ENCODE data around the gene GPR82. TPM values are rescaled to one million over a fixed set of nuclear protein-coding genes. Genes with fewer than 3 reads are reported as not detected.
A peak's percentile ranks its signal among the peaks of the same experiment; 100 is the strongest.

Gene GPR82
- polyA plus RNA-seq, 3 donors: 0.40 to 2.0 (median 0.67) TPM

GRCh38 chrX:41732260-41732659 is 8.3 kb downstream of the GPR82 start:
- Histone ChIP-seq H3K27ac (ENCODE audit: low read depth in 1 of 2, low read length in 2 of 2) (no peak overlapping the region), H3K4me2 (replicated peaks; ENCODE audit: extremely low read depth, low read length, poor library complexity, severe bottlenecking) (no peak overlapping the region), H3K27me3 (ENCODE audit: control insufficient read depth in 2 of 2, insufficient read depth in 2 of 2, low read length in 2 of 2) (peaks cover 0 to 2% of the 10 kb centered on the region in 2 donors), H3K4me1 (ENCODE audit: control insufficient read depth in 1 of 2, insufficient read depth in 2 of 2, low read length in 2 of 2) (peaks cover 9 to 10% of the 10 kb centered on the region in 2 donors), H3K9ac (ENCODE audit: insufficient read depth, low read length, poor library complexity, severe bottlenecking) (no peak overlapping the region), H3K9me3 (replicated peaks in 1 of 2; ENCODE audit: control insufficient read depth in 1 of 2, insufficient read depth in 1 of 2, low read length in 2 of 2) (no peaks in the 10 kb centered on the region), H3K4me3 (replicated peaks in 1 of 3; ENCODE audit: low read depth in 2 of 3, low read length in 3 of 3) (no peak overlapping the region), H3K36me3 (replicated peaks in 1 of 2; ENCODE audit: control insufficient read depth in 1 of 2, insufficient read depth in 2 of 2, low read length in 2 of 2) (no peaks in the 10 kb centered on the region), H3K79me2 (ENCODE audit: insufficient read depth, low read length) (no peaks in the 10 kb centered on the region), H2AFZ (ENCODE audit: insufficient read depth, low read depth, low read length, poor library complexity, severe bottlenecking) (no peak overlapping the region), H4K20me1 (ENCODE audit: insufficient read depth, low read length) (no peaks in the 10 kb centered on the region)
- Mint-ChIP-seq H3K27me3 (ENCODE audit: low read depth in 3 of 3) (peaks cover 0 to 6% (median 0%) of the 10 kb centered on the region in 3 donors), H3K27ac (peak overlapping the region in 1 of 7 donors; percentile 4), H3K36me3 (peaks cover 0 to 1% of the 10 kb centered on the region in 2 donors), H3K4me1 (peaks cover 25% of the 10 kb centered on the region), H3K9me3 (no peaks in the 10 kb centered on the region), H3K4me3 (no peak overlapping the region)
- no CpG with 5 or more reads among the region's 2 CpGs for WGBS (ENCODE audit: insufficient coverage)
- DNase-seq: no peak
- intact Hi-C loops (cut with micrococcal nuclease): no loop called here
- TF ChIP-seq CTCF (IDR thresholded peaks at IDR 0.05): no peak

DNA sequence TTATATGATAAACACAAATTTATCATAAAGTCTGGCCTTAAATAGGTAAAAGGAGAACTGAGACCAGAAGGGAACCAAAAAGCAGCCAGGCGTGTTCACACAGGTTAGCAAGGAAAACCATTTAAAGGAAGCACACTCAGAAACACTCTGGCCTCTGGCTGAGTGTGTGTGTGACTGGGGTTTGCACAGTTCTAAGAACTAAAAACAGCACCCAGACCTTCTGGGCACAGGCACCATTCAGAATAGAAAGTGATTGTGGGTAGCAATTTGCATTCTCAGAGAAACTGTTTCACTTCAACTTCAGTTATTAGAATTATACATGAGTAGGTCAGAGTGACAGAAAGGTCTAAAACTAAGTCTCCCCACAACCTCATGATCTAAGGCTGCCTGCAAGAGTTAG is 10.0 kb downstream of the GPR82 start:
- intact Hi-C loops (cut with micrococcal nuclease): no loop called here
- Histone ChIP-seq H3K27ac (ENCODE audit: low read depth in 1 of 2, low read length in 2 of 2) (no peak overlapping the region), H3K9me3 (replicated peaks in 1 of 2; ENCODE audit: control insufficient read depth in 1 of 2, insufficient read depth in 1 of 2, low read length in 2 of 2) (no peaks in the 10 kb centered on the region), H3K79me2 (ENCODE audit: insufficient read depth, low read length) (no peaks in the 10 kb centered on the region), H3K36me3 (replicated peaks in 1 of 2; ENCODE audit: control insufficient read depth in 1 of 2, insufficient read depth in 2 of 2, low read length in 2 of 2) (no peaks in the 10 kb centered on the region), H3K4me2 (replicated peaks; ENCODE audit: extremely low read depth, low read length, poor library complexity, severe bottlenecking) (no peak overlapping the region), H3K27me3 (ENCODE audit: control insufficient read depth in 2 of 2, insufficient read depth in 2 of 2, low read length in 2 of 2) (peaks cover 0 to 2% of the 10 kb centered on the region in 2 donors), H3K9ac (ENCODE audit: insufficient read depth, low read length, poor library complexity, severe bottlenecking) (no peak overlapping the region), H3K4me3 (replicated peaks in 1 of 3; ENCODE audit: low read depth in 2 of 3, low read length in 3 of 3) (no peak overlapping the region), H3K4me1 (ENCODE audit: control insufficient read depth in 1 of 2, insufficient read depth in 2 of 2, low read length in 2 of 2) (peaks cover 9 to 10% of the 10 kb centered on the region in 2 donors), H4K20me1 (ENCODE audit: insufficient read depth, low read length) (no peaks in the 10 kb centered on the region), H2AFZ (ENCODE audit: insufficient read depth, low read depth, low read length, poor library complexity, severe bottlenecking) (no peak overlapping the region)
- TF ChIP-seq CTCF (IDR thresholded peaks at IDR 0.05): no peak
- Mint-ChIP-seq H3K4me1 (peaks cover 25% of the 10 kb centered on the region), H3K4me3 (no peak overlapping the region), H3K36me3 (peaks cover 0 to 1% of the 10 kb centered on the region in 2 donors), H3K9me3 (no peaks in the 10 kb centered on the region), H3K27me3 (ENCODE audit: low read depth in 3 of 3) (peaks cover 0 to 6% (median 1%) of the 10 kb centered on the region in 3 donors), H3K27ac (peak overlapping the region in 3 of 7 donors; percentile 10 to 42 (median 30))
- no CpG with 5 or more reads among the region's 1 CpG for WGBS (ENCODE audit: insufficient coverage)
- DNase-seq: no peak

Data from CD14-positive monocyte (primary cell).